ENCODE results near the gene TMEM181. TPM values are rescaled to one million over a fixed set of nuclear protein-coding genes. Genes with fewer than 3 reads are reported as not detected.
"Not testable (repeated sequence)": the region's sequence is repeated elsewhere in the genome, so short reads cannot be mapped to it uniquely, and the experiment has no call there.

The TMEM181 gene
- total and polyA plus RNA-seq, 2 donors (not counting 1 experiment from before 2014, with no cell fraction given) = 2.8 to 9.3 TPM

- Histone ChIP-seq H3K9me3 (ENCODE audit: control extremely low read depth in 1 of 3, control insufficient read depth in 2 of 3, insufficient read depth in 1 of 3, low read length in 2 of 3) (peaks cover 0 to 10% (median 0%) of the 10 kb centered on the region in 3 donors), H3K36me3 (replicated peaks in 1 of 2; ENCODE audit: control extremely low read depth in 1 of 2, control insufficient read depth in 1 of 2, extremely low read depth in 1 of 2, insufficient read depth in 2 of 2, low read length in 1 of 2) (no peaks in the 10 kb centered on the region), H3K27me3 (replicated peaks in 1 of 4; ENCODE audit: control extremely low read depth in 1 of 4, control insufficient read depth in 3 of 4, insufficient read depth in 4 of 4, low read length in 3 of 4) (peaks cover 0 to 46% (median 13%) of the 10 kb centered on the region in 4 experiments), H3K4me3 (ENCODE audit: control extremely low read depth in 1 of 5, extremely low read depth in 1 of 5, insufficient read depth in 1 of 5, low read depth in 2 of 5, low read length in 4 of 5) (no peak overlapping the region), H3K79me2 (ENCODE audit: control insufficient read depth, insufficient read depth, low read length) (no peaks in the 10 kb centered on the region), H3K4me2 (replicated peaks; ENCODE audit: low read depth, low read length, poor library complexity, severe bottlenecking) (no peak overlapping the region), H3K4me1 (ENCODE audit: control insufficient read depth in 2 of 2, insufficient read depth in 2 of 2, low read length in 2 of 2) (no peaks in the 10 kb centered on the region), H3K27ac (ENCODE audit: low read length in 2 of 2) (no peak overlapping the region), H2AFZ (ENCODE audit: insufficient read depth, low read depth, low read length, poor library complexity, severe bottlenecking) (no peak overlapping the region), H4K20me1 (ENCODE audit: control insufficient read depth, insufficient read depth, low read length, poor library complexity, severe bottlenecking) (no peaks in the 10 kb centered on the region), H3K9ac (ENCODE audit: low read length) (no peak overlapping the region)
- CTCF ChIA-PET = no interaction called here
- ATAC-seq (ENCODE audit: low read depth) (no peak), DNase-seq (no peak)
- TF ChIP-seq CTCF (IDR thresholded peaks at IDR 0.05) (no peak), EZH2 (IDR thresholded peaks at IDR 0.05; ENCODE audit: borderline replicate concordance, insufficient read depth, low read depth, low read length, poor library complexity, severe bottlenecking) (no peak)
- 96% methylated on average over 15 of the region's 15 CpGs for WGBS (ENCODE audit: insufficient coverage)
- H3K9me3 Mint-ChIP-seq (ENCODE audit: insufficient read depth) = peaks cover 6% of the 10 kb centered on the region
- peaks cover 79% of the 10 kb centered on the region for H3K27me3 Mint-ChIP-seq
- no peak overlapping the region for H3K27ac Mint-ChIP-seq
- intact Hi-C loops (cut with micrococcal nuclease) = no loop called here
- no peak overlapping the region for H3K4me3 Mint-ChIP-seq
- no peaks in the 10 kb centered on the region for H3K4me1 Mint-ChIP-seq
- POLR2A ChIA-PET = no interaction called here
These were observed 35.6 kb upstream of the TMEM181 start for GRCh38 chr6:158524311-158524710.

- H3K4me1 ChIP-seq (ENCODE audit: control insufficient read depth in 2 of 2, insufficient read depth in 2 of 2, low read length in 2 of 2); ATAC-seq (ENCODE audit: low read depth); H3K9me3 Mint-ChIP-seq (ENCODE audit: insufficient read depth); H3K4me3 ChIP-seq (ENCODE audit: control extremely low read depth in 1 of 5, extremely low read depth in 1 of 5, insufficient read depth in 1 of 5, low read depth in 2 of 5, low read length in 4 of 5); H4K20me1 ChIP-seq (ENCODE audit: control insufficient read depth, insufficient read depth, low read length, poor library complexity, severe bottlenecking); DNase-seq; H3K27ac ChIP-seq (ENCODE audit: low read length in 2 of 2); intact Hi-C loops (cut with micrococcal nuclease); H2AFZ ChIP-seq (ENCODE audit: insufficient read depth, low read depth, low read length, poor library complexity, severe bottlenecking); H3K4me2 ChIP-seq (replicated peaks; ENCODE audit: low read depth, low read length, poor library complexity, severe bottlenecking); H3K4me1 Mint-ChIP-seq; H3K79me2 ChIP-seq (ENCODE audit: control insufficient read depth, insufficient read depth, low read length); H3K4me3 Mint-ChIP-seq; H3K36me3 ChIP-seq (replicated peaks in 1 of 2; ENCODE audit: control extremely low read depth in 1 of 2, control insufficient read depth in 1 of 2, extremely low read depth in 1 of 2, insufficient read depth in 2 of 2, low read length in 1 of 2); H3K27ac Mint-ChIP-seq; POLR2A ChIA-PET; H3K9ac ChIP-seq (ENCODE audit: low read length): not testable (repeated sequence)
- WGBS (ENCODE audit: insufficient coverage) = no CpG with 5 or more reads among the region's 1 CpG
- H3K9me3 ChIP-seq (ENCODE audit: control extremely low read depth in 1 of 3, control insufficient read depth in 2 of 3, insufficient read depth in 1 of 3, low read length in 2 of 3) = peaks cover 0 to 20% (median 0%) of the 10 kb centered on the region in 3 donors
- H3K27me3 Mint-ChIP-seq = peaks cover 75% of the 10 kb centered on the region
- CTCF ChIA-PET = interaction anchor here (0.9 kb wide), 1 partner anchor 77 kb away, joined by 4 read pairs; no protein-coding TSS in a partner anchor
- peaks cover 0 to 42% (median 10%) of the 10 kb centered on the region in 4 experiments for H3K27me3 ChIP-seq (replicated peaks in 1 of 4; ENCODE audit: control extremely low read depth in 1 of 4, control insufficient read depth in 3 of 4, insufficient read depth in 4 of 4, low read length in 3 of 4)
These were observed 32.0 kb upstream of the TMEM181 start for GRCh38 chr6:158527858-158528257.
